Epithelial cell of esophagus (primary cell): Measurements from ENCODE around the gene RELT.
"Not testable (repeated sequence)": the region's sequence is repeated elsewhere in the genome, so short reads cannot be mapped to it uniquely, and the experiment has no call there.

Experiments
- DNase-seq: peaks from one replicate; pipeline ENCODE4 v3.0.0; 2010; ENCODE audit warnings: low read depth
- H3K4me3 ChIP-seq: 2 replicates; pipeline ENCODE4 v1.5.1; 2011; ENCODE audit warnings: mild to moderate bottlenecking, low read length, control low read depth
- TF ChIP-seq, protein P1 (sequence below): IDR thresholded peaks from 2 replicates; pipeline ENCODE4 v1.5.1; 2011; ENCODE audit warnings: low read depth, mild to moderate bottlenecking, low read length, control low read depth, inconsistent platforms; ENCODE audit not compliant: insufficient read depth; ENCODE audit errors: missing control alignments

Gene RELT

DNA sequence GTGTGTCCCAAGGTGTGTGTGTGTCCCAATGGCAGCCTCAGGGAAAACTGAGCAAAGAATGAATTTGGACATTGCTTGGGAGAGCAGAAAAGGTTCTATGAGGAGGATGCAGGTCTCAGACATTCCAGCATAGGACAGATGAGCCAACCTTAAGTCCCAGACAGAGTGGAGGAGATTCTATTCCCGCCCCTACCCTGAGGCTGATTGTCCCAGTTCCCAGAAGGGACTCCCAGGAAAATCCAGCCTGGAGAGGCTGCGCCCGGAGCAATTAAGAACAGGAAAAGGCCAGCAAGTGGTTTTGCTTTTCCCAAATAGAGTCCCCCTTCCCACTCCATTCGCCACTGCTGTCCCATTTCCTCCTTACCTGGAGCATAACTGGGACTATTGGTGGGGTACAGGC lies 54.1 kb downstream of the RELT start:
- no peak for DNase-seq
- TF ChIP-seq, protein P1, sequence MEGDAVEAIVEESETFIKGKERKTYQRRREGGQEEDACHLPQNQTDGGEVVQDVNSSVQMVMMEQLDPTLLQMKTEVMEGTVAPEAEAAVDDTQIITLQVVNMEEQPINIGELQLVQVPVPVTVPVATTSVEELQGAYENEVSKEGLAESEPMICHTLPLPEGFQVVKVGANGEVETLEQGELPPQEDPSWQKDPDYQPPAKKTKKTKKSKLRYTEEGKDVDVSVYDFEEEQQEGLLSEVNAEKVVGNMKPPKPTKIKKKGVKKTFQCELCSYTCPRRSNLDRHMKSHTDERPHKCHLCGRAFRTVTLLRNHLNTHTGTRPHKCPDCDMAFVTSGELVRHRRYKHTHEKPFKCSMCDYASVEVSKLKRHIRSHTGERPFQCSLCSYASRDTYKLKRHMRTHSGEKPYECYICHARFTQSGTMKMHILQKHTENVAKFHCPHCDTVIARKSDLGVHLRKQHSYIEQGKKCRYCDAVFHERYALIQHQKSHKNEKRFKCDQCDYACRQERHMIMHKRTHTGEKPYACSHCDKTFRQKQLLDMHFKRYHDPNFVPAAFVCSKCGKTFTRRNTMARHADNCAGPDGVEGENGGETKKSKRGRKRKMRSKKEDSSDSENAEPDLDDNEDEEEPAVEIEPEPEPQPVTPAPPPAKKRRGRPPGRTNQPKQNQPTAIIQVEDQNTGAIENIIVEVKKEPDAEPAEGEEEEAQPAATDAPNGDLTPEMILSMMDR, result no peak
- H3K4me3 ChIP-seq, result no peak overlapping the region

DNA sequence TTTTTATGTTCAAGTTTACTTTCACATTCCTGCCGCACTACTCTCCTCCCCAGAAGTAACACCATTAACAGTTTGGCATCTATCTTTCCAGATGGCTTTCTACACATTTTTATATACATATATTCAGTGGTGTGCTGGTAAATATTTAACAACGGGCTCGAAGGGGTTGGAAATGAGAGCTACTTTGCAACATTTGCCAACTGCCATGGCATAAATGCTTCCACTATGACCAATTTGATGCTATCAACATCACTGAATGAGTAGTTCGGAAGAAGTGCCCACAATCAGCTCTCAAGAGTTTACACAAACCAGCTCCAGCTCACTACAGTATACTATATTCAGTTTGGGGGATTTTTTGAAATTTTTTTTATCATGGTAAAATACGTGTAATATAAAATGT lies 55.2 kb downstream of the RELT start:
- DNase-seq, result no peak
- no peak overlapping the region for H3K4me3 ChIP-seq
- TF ChIP-seq, protein P1, result no peak

DNA sequence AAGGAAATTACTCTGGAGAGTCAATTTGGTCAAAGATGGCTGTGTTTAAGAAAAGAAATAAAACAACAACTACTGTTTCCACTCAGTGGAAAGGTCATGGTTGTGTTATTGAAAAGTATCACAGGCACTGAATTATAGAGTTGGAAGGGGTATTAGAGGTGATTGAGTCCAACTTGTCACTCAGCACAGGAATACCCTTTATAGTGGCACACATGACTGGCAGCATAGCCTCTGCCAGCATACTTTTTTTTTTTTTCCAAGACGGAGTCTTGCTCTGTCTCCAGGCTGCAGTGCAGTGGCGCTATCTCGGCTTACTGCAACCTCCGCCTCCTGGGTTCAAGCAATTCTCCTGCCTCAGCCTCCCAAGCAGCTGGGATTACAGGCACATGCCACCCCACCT lies 60.7 kb downstream of the RELT start:
- DNase-seq, result not testable (repeated sequence)

DNA sequence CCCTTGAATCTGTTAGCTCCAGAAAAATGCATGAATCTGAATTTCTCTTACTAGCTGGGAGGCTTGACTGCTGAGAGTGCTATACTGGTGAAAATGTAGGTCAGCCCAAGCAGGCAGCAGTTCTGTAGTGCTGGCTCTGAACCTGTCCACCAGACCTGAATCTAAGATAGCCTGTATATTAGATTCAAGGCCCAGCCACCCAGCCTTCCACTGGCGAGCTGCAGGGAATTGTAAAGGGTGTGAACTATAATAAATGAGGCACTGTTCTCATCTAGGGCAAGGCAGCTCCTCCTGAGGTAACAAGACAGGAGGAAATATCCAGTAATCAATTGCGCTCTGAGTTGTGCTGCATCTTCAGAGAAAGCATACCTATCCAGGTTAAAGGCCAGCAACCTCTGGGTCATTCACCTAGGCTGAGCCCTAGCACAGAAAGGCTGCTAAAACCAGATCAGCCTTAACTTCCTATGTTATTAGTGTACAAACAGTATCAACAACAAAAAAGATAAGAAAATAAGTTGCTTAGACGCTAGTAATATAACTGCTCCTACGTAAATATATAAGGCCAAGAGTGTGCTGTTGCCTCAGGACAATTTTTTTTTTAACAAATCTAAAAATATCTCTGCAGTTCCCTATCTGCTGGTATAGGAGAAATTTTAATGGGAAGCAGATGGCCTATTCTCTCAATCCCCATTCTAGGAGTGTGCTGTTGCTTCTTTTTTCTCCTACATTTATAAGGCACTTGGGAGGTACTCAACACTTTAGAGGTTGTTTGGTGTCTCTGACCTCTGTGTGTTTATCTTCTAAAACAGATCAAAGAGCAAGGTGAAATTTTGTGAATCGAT lies 63.0 kb downstream of the RELT start:
- DNase-seq, result no peak
- TF ChIP-seq, protein P1, result no peak
- H3K4me3 ChIP-seq, result no peak overlapping the region

More for the DNA sequence above, 60.7 kb downstream of the RELT start:
- H3K4me3 ChIP-seq, result not testable (repeated sequence)

DNA sequence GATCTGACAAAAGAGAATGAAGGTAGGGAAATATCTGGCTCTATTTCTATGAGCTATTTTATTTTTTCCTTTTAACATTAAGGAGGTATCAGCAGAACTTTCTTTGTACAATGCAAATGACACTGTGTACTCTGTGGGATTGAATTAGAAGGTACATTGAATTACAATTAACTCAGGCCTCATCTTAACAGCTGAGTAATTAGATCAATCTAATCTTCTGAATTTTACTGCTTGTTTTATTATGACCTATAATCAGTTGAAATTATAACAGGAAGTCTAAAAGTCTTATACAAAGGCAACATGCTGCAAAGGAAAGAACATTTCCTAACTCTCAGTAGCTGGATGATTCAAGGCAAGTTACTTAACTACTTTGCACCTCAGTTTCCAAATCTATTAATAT lies 69.8 kb downstream of the RELT start:
- TF ChIP-seq, protein P1, result no peak
- H3K4me3 ChIP-seq, result no peak overlapping the region
- no peak for DNase-seq

DNA sequence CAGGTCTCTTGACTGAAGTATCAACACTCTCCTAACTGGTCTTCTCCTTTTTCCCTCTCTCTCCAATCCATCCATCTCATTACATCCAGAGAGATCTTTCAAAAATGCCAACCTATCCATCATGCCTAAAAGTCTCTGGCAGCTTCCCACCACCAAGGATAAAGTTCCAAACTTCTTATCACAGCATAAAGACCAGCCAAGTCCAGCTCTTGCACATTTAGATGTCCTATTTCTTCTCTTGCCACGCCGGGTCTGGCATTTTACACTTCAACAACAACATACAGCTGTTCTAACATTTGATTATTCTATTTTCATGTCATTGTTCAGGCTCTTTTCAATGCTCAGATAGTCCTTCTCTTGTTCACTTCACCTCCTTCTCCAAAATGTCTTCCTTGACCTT lies 70.6 kb downstream of the RELT start:
- DNase-seq, result no peak
- no peak overlapping the region for H3K4me3 ChIP-seq
- TF ChIP-seq, protein P1, result no peak
